Keratinocyte (primary cell): ENCODE data around the gene PFKFB4.

Experiments
- CTCF ChIP-seq, 3 experiments: IDR thresholded peaks in 1 of 3; conservative IDR thresholded peaks in 1 of 3; optimal IDR thresholded peaks in 1 of 3; 2 replicates in 2 of 3; 3 replicates in 1 of 3; pipeline versions ENCODE3 to v1.5.1; 2011; ENCODE audit warnings: low read length in 3 of 3, mild to moderate bottlenecking in 3 of 3, moderate library complexity in 2 of 3, control low read depth in 1 of 3, inconsistent platforms in 1 of 3; ENCODE audit not compliant: insufficient read depth in 2 of 3; ENCODE audit errors: extremely low read depth in 1 of 3
- EZH2 ChIP-seq: IDR thresholded peaks from one replicate; pipeline ENCODE4 v1.6.1; 2012; ENCODE audit warnings: inconsistent platforms, mild to moderate bottlenecking, low read length, moderate library complexity

DNA sequence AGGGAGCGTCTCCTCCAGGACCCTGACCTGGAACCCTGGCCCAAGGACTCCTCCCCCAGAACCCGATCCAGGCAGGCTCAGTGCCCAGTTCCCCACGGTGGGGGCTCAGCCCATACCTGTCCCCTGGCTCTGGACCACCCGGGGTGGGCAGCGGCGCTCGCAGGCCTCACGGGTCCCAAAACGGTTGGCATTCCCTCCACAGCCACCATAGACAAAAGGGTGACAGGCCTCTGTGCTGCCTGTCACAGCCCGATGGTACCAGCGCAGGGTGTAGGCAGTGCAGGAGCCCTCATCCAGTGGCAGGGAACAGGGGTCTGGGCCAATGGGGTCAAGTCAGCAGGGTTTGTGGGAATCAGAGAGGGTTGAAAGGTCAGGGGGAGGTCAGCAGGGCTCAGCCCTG, 8.1 kb upstream of the PFKFB4 start:
- TF ChIP-seq CTCF (optimal IDR thresholded peaks at IDR 0.05 in 1 of 3, IDR thresholded peaks at IDR 0.05 in 1 of 3, conservative IDR thresholded peaks at IDR 0.05 in 1 of 3; ENCODE audit: extremely low read depth in 1 of 3, insufficient read depth in 2 of 3, low read length in 3 of 3) (no peak), EZH2 (no peak)
